Neural cell (in vitro differentiated cells): ENCODE results near the gene OSBP2. TPM values are rescaled to one million over a fixed set of nuclear protein-coding genes. Genes with fewer than 3 reads are reported as not detected.

ENCODE experiments used
- H2AFZ ChIP-seq: fragments of 200-600, 300-800 bp; sonication (generic), shearing (Covaris generic); 2 replicates; pipeline ENCODE4 v1.6.0; 2014; ENCODE audit warnings: low read depth, mild to moderate bottlenecking, antibody characterized with exemption, low read length, moderate library complexity
- H3F3A ChIP-seq: fragments of 200-600 bp; shearing (Covaris generic); 2 replicates; pipeline ENCODE4 v1.6.1; 2016; ENCODE audit warnings: mild to moderate bottlenecking, moderate library complexity, mixed read lengths, antibody characterized with exemption, low read length; ENCODE audit not compliant: insufficient read depth, poor library complexity, severe bottlenecking
- H3K27ac ChIP-seq: fragments of 200-600, 300-800 bp; sonication (generic), shearing (Covaris generic); 2 replicates; pipeline ENCODE4 v1.5.1; 2014; ENCODE audit warnings: mild to moderate bottlenecking, low read length, moderate library complexity
- H3K27me3 ChIP-seq: fragments of 300-800, 200-600 bp; sonication (generic), shearing (Covaris generic); 2 replicates; pipeline ENCODE4 v1.6.0; 2014; ENCODE audit warnings: mild to moderate bottlenecking, low read depth, low read length, moderate library complexity; ENCODE audit not compliant: insufficient read depth
- H3K36me3 ChIP-seq: fragments of 300-800, 200-600 bp; sonication (generic), shearing (Covaris generic); 2 replicates; pipeline ENCODE4 v1.5.1; 2014; ENCODE audit warnings: mild to moderate bottlenecking, antibody characterized with exemption, low read length, moderate library complexity; ENCODE audit not compliant: insufficient read depth
- H3K4me2 ChIP-seq: fragments of 300-800, 200-600 bp; sonication (generic), shearing (Covaris generic); 2 replicates; pipeline ENCODE4 v1.6.0; 2014; ENCODE audit warnings: mild to moderate bottlenecking, low read length
- H3K4me3 ChIP-seq: fragments of 300-800, 200-600 bp; sonication (generic), shearing (Covaris generic); 2 replicates; pipeline ENCODE4 v1.5.1; 2014; ENCODE audit warnings: mild to moderate bottlenecking, low read length, moderate library complexity
- H3K79me2 ChIP-seq: fragments of 200-600 bp; shearing (Covaris generic); replicated peaks from 2 replicates; pipeline ENCODE4 v1.6.0; 2014; ENCODE audit warnings: mild to moderate bottlenecking, low read length, moderate library complexity; ENCODE audit not compliant: insufficient read depth
- H3K9ac ChIP-seq: fragments of 300-800, 200-600 bp; sonication (generic), shearing (Covaris generic); 2 replicates; pipeline ENCODE4 v1.6.1; 2016; ENCODE audit warnings: mild to moderate bottlenecking, low read length, mixed read lengths
- H3K9me2 ChIP-seq: fragments of 200-600 bp; shearing (Covaris generic); 2 replicates; pipeline ENCODE4 v1.6.1; 2016; ENCODE audit warnings: mild to moderate bottlenecking, low read length, mixed read lengths; ENCODE audit not compliant: insufficient read depth
- H3K9me3 ChIP-seq: fragments of 200-600, 300-800 bp; sonication (generic), shearing (Covaris generic); 2 replicates; pipeline ENCODE4 v1.6.1; 2016; ENCODE audit warnings: mild to moderate bottlenecking, mixed run types, low read length, moderate library complexity, mixed read lengths
- H4K20me1 ChIP-seq: fragments of 200-600 bp; shearing (Covaris generic); 2 replicates; pipeline ENCODE4 v1.6.1; 2016; ENCODE audit warnings: mild to moderate bottlenecking, mixed run types; ENCODE audit not compliant: insufficient read depth
- EP300 ChIP-seq: fragments of 450-650 bp; conservative IDR thresholded peaks from 2 replicates; pipeline ENCODE4 v1.6.1; 2014; ENCODE audit warnings: antibody characterized with exemption, mild to moderate bottlenecking, moderate library complexity; ENCODE audit not compliant: poor library complexity, severe bottlenecking
- EZH2 ChIP-seq: fragments of 200-600, 300-800 bp; shearing (Covaris generic), sonication (generic); IDR thresholded peaks from 2 replicates; pipeline ENCODE4 v1.6.1; 2014; ENCODE audit warnings: antibody characterized with exemption, low read length, borderline replicate concordance, mild to moderate bottlenecking; ENCODE audit not compliant: insufficient read depth, poor library complexity, severe bottlenecking
- MXI1 ChIP-seq: fragments of 450-650 bp; conservative IDR thresholded peaks from 2 replicates; pipeline ENCODE4 v1.6.1; 2014; ENCODE audit warnings: antibody characterized with exemption, mild to moderate bottlenecking; ENCODE audit not compliant: poor library complexity, severe bottlenecking
- POLR2AphosphoS5 ChIP-seq: IDR thresholded peaks from 2 replicates; pipeline ENCODE4 v1.6.1; 2012
- RAD21 ChIP-seq: fragments of 450-650 bp; conservative IDR thresholded peaks from 2 replicates; pipeline ENCODE4 v1.6.1; 2014; ENCODE audit warnings: antibody characterized with exemption, mild to moderate bottlenecking, moderate library complexity
- SMC3 ChIP-seq: fragments of 450-650 bp; conservative IDR thresholded peaks from 2 replicates; pipeline ENCODE4 v1.6.1; 2014; ENCODE audit warnings: antibody characterized with exemption, mild to moderate bottlenecking, moderate library complexity; ENCODE audit not compliant: poor library complexity
- TAF1 ChIP-seq: IDR thresholded peaks from 2 replicates; pipeline ENCODE4 v1.6.1; 2012; ENCODE audit warnings: low read depth
- polyA plus RNA-seq: library from polyadenylated mRNA; depleted of rRNA; stranded (reverse); fragments of >200 nt; gene quantifications from 2 replicates; pipeline ENCODE4 v1.2.3, GENCODE V29; 2014
- TF ChIP-seq, protein P1 (sequence below): fragments of 450-650 bp; IDR thresholded peaks from 2 replicates; pipeline ENCODE4 v1.5.1; 2014; ENCODE audit warnings: antibody characterized with exemption, mild to moderate bottlenecking, moderate library complexity; ENCODE audit not compliant: poor library complexity, severe bottlenecking
- TF ChIP-seq, protein P2 (sequence below): IDR thresholded peaks from 2 replicates; pipeline ENCODE4 v1.6.1; 2012; ENCODE audit warnings: borderline replicate concordance

OSBP2 gene
- polyA plus RNA-seq, 1 donor from 2014 or later: 8.7 TPM

DNA sequence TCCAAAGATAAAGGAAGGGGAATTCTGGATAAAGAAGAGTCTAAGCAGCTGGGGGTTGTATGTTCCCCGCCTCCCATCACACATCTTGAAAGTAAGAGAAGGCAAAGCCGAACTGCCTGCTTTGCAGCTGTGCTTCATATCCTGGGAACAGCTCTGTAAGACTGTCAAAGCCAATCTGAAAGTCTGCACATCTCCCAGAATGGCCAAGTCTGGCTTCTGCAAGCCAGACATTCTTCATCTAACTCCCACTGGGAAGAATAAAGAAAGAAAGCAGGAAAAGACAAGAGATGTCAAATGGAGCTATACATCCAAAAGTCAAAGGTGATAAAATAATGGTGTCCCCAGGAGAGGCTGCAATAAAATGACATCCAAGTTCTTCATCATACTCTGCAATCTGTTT is 258.5 kb downstream of the OSBP2 start:
- no peak overlapping the region for H2AFZ ChIP-seq
- no peak overlapping the region for H3K27ac ChIP-seq
- no peak overlapping the region for H3K4me3 ChIP-seq
- H3K36me3 ChIP-seq: peaks cover 24% of the 10 kb centered on the region
- no peaks in the 10 kb centered on the region for H3K27me3 ChIP-seq
- no peak for TF ChIP-seq POLR2AphosphoS5
- TF ChIP-seq TAF1: no peak
- TF ChIP-seq, protein P1, sequence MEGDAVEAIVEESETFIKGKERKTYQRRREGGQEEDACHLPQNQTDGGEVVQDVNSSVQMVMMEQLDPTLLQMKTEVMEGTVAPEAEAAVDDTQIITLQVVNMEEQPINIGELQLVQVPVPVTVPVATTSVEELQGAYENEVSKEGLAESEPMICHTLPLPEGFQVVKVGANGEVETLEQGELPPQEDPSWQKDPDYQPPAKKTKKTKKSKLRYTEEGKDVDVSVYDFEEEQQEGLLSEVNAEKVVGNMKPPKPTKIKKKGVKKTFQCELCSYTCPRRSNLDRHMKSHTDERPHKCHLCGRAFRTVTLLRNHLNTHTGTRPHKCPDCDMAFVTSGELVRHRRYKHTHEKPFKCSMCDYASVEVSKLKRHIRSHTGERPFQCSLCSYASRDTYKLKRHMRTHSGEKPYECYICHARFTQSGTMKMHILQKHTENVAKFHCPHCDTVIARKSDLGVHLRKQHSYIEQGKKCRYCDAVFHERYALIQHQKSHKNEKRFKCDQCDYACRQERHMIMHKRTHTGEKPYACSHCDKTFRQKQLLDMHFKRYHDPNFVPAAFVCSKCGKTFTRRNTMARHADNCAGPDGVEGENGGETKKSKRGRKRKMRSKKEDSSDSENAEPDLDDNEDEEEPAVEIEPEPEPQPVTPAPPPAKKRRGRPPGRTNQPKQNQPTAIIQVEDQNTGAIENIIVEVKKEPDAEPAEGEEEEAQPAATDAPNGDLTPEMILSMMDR: no peak
- TF ChIP-seq EZH2: no peak
- no peak for TF ChIP-seq MXI1
- TF ChIP-seq EP300: no peak
- TF ChIP-seq SMC3: no peak
- TF ChIP-seq RAD21: no peak
- TF ChIP-seq, protein P2, sequence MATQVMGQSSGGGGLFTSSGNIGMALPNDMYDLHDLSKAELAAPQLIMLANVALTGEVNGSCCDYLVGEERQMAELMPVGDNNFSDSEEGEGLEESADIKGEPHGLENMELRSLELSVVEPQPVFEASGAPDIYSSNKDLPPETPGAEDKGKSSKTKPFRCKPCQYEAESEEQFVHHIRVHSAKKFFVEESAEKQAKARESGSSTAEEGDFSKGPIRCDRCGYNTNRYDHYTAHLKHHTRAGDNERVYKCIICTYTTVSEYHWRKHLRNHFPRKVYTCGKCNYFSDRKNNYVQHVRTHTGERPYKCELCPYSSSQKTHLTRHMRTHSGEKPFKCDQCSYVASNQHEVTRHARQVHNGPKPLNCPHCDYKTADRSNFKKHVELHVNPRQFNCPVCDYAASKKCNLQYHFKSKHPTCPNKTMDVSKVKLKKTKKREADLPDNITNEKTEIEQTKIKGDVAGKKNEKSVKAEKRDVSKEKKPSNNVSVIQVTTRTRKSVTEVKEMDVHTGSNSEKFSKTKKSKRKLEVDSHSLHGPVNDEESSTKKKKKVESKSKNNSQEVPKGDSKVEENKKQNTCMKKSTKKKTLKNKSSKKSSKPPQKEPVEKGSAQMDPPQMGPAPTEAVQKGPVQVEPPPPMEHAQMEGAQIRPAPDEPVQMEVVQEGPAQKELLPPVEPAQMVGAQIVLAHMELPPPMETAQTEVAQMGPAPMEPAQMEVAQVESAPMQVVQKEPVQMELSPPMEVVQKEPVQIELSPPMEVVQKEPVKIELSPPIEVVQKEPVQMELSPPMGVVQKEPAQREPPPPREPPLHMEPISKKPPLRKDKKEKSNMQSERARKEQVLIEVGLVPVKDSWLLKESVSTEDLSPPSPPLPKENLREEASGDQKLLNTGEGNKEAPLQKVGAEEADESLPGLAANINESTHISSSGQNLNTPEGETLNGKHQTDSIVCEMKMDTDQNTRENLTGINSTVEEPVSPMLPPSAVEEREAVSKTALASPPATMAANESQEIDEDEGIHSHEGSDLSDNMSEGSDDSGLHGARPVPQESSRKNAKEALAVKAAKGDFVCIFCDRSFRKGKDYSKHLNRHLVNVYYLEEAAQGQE: no peak
- no peaks in the 10 kb centered on the region for H3F3A ChIP-seq
- H3K79me2 ChIP-seq: peaks cover 6% of the 10 kb centered on the region
- H3K9me3 ChIP-seq: no peaks in the 10 kb centered on the region
- H3K9ac ChIP-seq: no peak overlapping the region
- H3K9me2 ChIP-seq: no peaks in the 10 kb centered on the region
- H3K4me2 ChIP-seq: no peak overlapping the region
- H4K20me1 ChIP-seq: peaks cover 4% of the 10 kb centered on the region

DNA sequence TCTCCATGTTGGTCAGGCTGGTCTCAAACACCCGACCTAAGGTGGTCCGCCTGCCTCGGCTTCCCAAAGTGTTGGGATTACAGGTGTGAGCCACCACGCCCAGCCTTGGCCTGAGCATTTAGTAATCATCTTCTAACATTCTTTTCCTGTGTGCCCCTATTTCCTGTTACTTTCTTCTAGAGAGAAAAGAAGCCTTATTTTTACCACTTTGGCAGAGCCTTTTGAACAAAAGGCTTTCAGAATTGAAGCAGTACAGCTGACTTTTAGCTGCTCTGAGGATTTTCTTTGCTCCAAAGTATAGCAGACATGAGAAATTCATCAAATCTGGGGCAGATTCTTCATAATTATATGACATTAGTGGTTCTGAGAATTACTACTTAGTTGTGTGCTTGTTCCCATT is 260.5 kb downstream of the OSBP2 start:
- Histone ChIP-seq H4K20me1 (peaks cover 4% of the 10 kb centered on the region), H3K27ac (no peak overlapping the region), H3K9me3 (no peaks in the 10 kb centered on the region), H3K4me2 (no peak overlapping the region), H3K27me3 (no peaks in the 10 kb centered on the region), H3K79me2 (peaks cover 10% of the 10 kb centered on the region), H3K9me2 (no peaks in the 10 kb centered on the region), H2AFZ (no peak overlapping the region), H3K4me3 (no peak overlapping the region), H3F3A (no peaks in the 10 kb centered on the region), H3K9ac (no peak overlapping the region), H3K36me3 (peaks cover 17% of the 10 kb centered on the region)
- TF ChIP-seq, protein P1: no peak
- no peak for TF ChIP-seq TAF1
- TF ChIP-seq, protein P2: no peak
- no peak for TF ChIP-seq EZH2
- no peak for TF ChIP-seq POLR2AphosphoS5
- TF ChIP-seq MXI1: no peak
- TF ChIP-seq SMC3: no peak
- TF ChIP-seq RAD21: no peak
- TF ChIP-seq EP300: no peak
